Measurements from ENCODE around the gene GTSF1L.

Gene GTSF1L

DNA sequence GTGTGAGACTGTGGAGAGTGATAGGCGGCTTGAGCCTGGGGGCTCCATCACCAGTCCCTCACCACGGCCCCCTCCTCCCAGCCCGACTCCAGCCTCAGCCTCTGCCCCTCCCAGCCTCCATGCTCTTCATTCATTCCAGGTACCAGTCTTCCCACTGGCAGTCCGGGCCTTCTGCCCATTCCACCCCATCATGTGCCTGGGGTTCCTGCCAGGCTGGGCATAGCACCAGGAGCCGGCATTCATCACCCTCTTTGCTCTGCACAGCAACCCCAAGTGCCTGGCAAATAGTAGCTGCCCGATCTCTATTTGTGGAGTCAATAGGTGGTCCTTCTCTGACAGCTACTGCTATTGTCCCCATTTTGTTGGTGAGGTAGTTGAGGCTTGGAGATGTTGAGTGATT is 39.6 kb upstream of the GTSF1L start:
- H3K27me3 ChIP-seq (ENCODE audit: low read length), result no peaks in the 10 kb centered on the region
- H3K36me3 ChIP-seq (ENCODE audit: low read length), result no peaks in the 10 kb centered on the region
- no peaks in the 10 kb centered on the region for H4K20me1 ChIP-seq (ENCODE audit: low read depth, low read length)
- no peak overlapping the region for H2AFZ ChIP-seq (ENCODE audit: low read depth, low read length, severe bottlenecking)
- TF ChIP-seq CTCF (IDR thresholded peaks at IDR 0.05; ENCODE audit: insufficient read depth, low read length, poor library complexity, severe bottlenecking) (no peak), EZH2phosphoT487 (conservative IDR thresholded peaks at IDR 0.05; ENCODE audit: low read length) (no peak)
- no peaks in the 10 kb centered on the region for H3K9me2 ChIP-seq (replicated peaks; ENCODE audit: insufficient read depth, low read length)
- H3K4me3 ChIP-seq (ENCODE audit: insufficient read depth, low read length, poor library complexity, severe bottlenecking), result no peak overlapping the region
- H3K9me3 ChIP-seq (ENCODE audit: insufficient read depth, low read length), result no peaks in the 10 kb centered on the region
- no peak overlapping the region for H3K4me2 ChIP-seq (ENCODE audit: low read depth, low read length, poor library complexity, severe bottlenecking)
- H3K9ac ChIP-seq (ENCODE audit: low read length), result no peak overlapping the region
- no peaks in the 10 kb centered on the region for H3F3A ChIP-seq (ENCODE audit: insufficient read depth)
- no peaks in the 10 kb centered on the region for H3K79me2 ChIP-seq (ENCODE audit: insufficient read depth, low read length)
- no peak overlapping the region for H3K27ac ChIP-seq (ENCODE audit: low read depth, low read length)

GRCh38 chr20:43765916-43766315 is 39.1 kb upstream of the GTSF1L start:
- H4K20me1 ChIP-seq (ENCODE audit: low read depth, low read length), result no peaks in the 10 kb centered on the region
- no peaks in the 10 kb centered on the region for H3K27me3 ChIP-seq (ENCODE audit: low read length)
- TF ChIP-seq CTCF (IDR thresholded peaks at IDR 0.05; ENCODE audit: insufficient read depth, low read length, poor library complexity, severe bottlenecking), result no peak
- no peak for TF ChIP-seq EZH2phosphoT487 (conservative IDR thresholded peaks at IDR 0.05; ENCODE audit: low read length)
- no peak overlapping the region for H3K4me2 ChIP-seq (ENCODE audit: low read depth, low read length, poor library complexity, severe bottlenecking)
- H3K79me2 ChIP-seq (ENCODE audit: insufficient read depth, low read length), result no peaks in the 10 kb centered on the region
- H3K27ac ChIP-seq (ENCODE audit: low read depth, low read length), result no peak overlapping the region
- no peaks in the 10 kb centered on the region for H3K9me2 ChIP-seq (replicated peaks; ENCODE audit: insufficient read depth, low read length)
- H2AFZ ChIP-seq (ENCODE audit: low read depth, low read length, severe bottlenecking), result no peak overlapping the region
- H3F3A ChIP-seq (ENCODE audit: insufficient read depth), result no peaks in the 10 kb centered on the region
- no peaks in the 10 kb centered on the region for H3K9me3 ChIP-seq (ENCODE audit: insufficient read depth, low read length)
- no peaks in the 10 kb centered on the region for H3K36me3 ChIP-seq (ENCODE audit: low read length)
- H3K9ac ChIP-seq (ENCODE audit: low read length), result no peak overlapping the region
- H3K4me3 ChIP-seq (ENCODE audit: insufficient read depth, low read length, poor library complexity, severe bottlenecking), result no peak overlapping the region

DNA sequence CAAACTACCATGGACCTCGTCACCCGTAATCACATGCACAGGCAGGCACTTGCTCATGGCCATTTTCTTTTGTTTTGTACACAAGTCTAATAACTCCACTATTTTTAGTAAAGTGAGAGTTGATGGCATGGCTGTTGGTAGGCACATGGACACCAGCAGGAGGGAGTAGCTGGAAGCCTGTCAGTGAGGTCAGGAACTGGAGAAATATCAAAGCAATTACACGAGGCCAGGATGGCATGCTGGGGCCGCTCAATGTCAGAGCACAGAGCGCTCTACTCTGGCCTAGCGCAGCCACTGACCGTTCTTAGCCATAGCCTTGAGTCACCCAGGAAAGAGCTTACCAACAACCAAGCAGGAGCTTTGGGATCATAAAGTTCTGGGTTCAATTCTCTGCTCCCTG is 36.1 kb upstream of the GTSF1L start:
- Histone ChIP-seq H3K9me3 (ENCODE audit: insufficient read depth, low read length) (no peaks in the 10 kb centered on the region), H4K20me1 (ENCODE audit: low read depth, low read length) (no peaks in the 10 kb centered on the region), H3K27ac (ENCODE audit: low read depth, low read length) (no peak overlapping the region), H3K79me2 (ENCODE audit: insufficient read depth, low read length) (no peaks in the 10 kb centered on the region), H2AFZ (ENCODE audit: low read depth, low read length, severe bottlenecking) (no peak overlapping the region), H3K4me3 (ENCODE audit: insufficient read depth, low read length, poor library complexity, severe bottlenecking) (no peak overlapping the region), H3K9ac (ENCODE audit: low read length) (no peak overlapping the region), H3K27me3 (ENCODE audit: low read length) (no peaks in the 10 kb centered on the region), H3F3A (ENCODE audit: insufficient read depth) (no peaks in the 10 kb centered on the region), H3K9me2 (replicated peaks; ENCODE audit: insufficient read depth, low read length) (no peaks in the 10 kb centered on the region), H3K4me2 (ENCODE audit: low read depth, low read length, poor library complexity, severe bottlenecking) (no peak overlapping the region), H3K36me3 (ENCODE audit: low read length) (no peaks in the 10 kb centered on the region)
- TF ChIP-seq EZH2phosphoT487 (conservative IDR thresholded peaks at IDR 0.05; ENCODE audit: low read length) (no peak), CTCF (IDR thresholded peaks at IDR 0.05; ENCODE audit: insufficient read depth, low read length, poor library complexity, severe bottlenecking) (no peak)
